ENCODE results near the gene ARHGEF26. TPM values are rescaled to one million over a fixed set of nuclear protein-coding genes. Genes with fewer than 3 reads are reported as not detected.

The ARHGEF26 gene
- polyA plus RNA-seq, 1 donor (not counting 4 experiments of a cell fraction or from before 2014, with no cell fraction given) = 2.2 TPM

DNA sequence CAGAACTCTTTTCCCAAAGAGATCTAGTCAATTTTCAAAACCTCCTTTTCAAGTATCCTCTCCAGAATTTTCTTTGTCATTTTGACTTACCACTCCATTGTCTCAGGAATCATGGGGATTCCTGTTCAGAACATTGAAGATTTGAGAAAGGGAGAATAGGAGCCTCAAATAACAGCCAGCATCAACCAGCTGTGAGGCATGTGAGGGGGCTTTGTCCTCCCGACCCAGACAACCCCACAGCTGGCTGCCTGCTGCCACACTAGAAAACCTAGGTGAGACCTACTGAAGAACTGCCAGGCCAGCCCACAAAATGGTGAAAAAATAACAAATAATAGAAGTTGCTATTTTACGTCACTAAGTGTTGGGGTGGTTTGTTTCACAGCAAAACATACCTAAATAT, 5.9 kb upstream of the ARHGEF26 start:
- Histone ChIP-seq H3K79me2 (ENCODE audit: control insufficient read depth, insufficient read depth, low read length) (no peaks in the 10 kb centered on the region), H3K27me3 (ENCODE audit: control insufficient read depth, extremely low read depth, insufficient read depth, low read length) (no peaks in the 10 kb centered on the region), H3K4me2 (ENCODE audit: control insufficient read depth, extremely low read depth, insufficient read depth, low read depth, low read length) (no peak overlapping the region), H3K27ac (ENCODE audit: control insufficient read depth, insufficient read depth, low read length) (no peak overlapping the region), H3K9me3 (ENCODE audit: control insufficient read depth, low read depth, low read length) (no peaks in the 10 kb centered on the region), H3K4me3 (ENCODE audit: control insufficient read depth in 2 of 3, extremely low read depth in 1 of 3, insufficient read depth in 2 of 3, low read depth in 1 of 3, low read length in 3 of 3) (no peak overlapping the region), H3K9ac (ENCODE audit: control insufficient read depth, extremely low read depth, insufficient read depth, low read length) (no peak overlapping the region), H4K20me1 (ENCODE audit: control insufficient read depth, extremely low read depth, insufficient read depth, low read length) (no peaks in the 10 kb centered on the region), H3K9me1 (ENCODE audit: control insufficient read depth, extremely low read depth, insufficient read depth, low read length) (no peaks in the 10 kb centered on the region), H3K36me3 (ENCODE audit: control insufficient read depth in 2 of 2, extremely low read depth in 1 of 2, insufficient read depth in 2 of 2, low read length in 2 of 2) (no peaks in the 10 kb centered on the region), H3K4me1 (ENCODE audit: control insufficient read depth, extremely low read depth, insufficient read depth, low read length) (no peaks in the 10 kb centered on the region), H2AFZ (ENCODE audit: control insufficient read depth, low read length) (no peak overlapping the region)
- TF ChIP-seq, protein P1, sequence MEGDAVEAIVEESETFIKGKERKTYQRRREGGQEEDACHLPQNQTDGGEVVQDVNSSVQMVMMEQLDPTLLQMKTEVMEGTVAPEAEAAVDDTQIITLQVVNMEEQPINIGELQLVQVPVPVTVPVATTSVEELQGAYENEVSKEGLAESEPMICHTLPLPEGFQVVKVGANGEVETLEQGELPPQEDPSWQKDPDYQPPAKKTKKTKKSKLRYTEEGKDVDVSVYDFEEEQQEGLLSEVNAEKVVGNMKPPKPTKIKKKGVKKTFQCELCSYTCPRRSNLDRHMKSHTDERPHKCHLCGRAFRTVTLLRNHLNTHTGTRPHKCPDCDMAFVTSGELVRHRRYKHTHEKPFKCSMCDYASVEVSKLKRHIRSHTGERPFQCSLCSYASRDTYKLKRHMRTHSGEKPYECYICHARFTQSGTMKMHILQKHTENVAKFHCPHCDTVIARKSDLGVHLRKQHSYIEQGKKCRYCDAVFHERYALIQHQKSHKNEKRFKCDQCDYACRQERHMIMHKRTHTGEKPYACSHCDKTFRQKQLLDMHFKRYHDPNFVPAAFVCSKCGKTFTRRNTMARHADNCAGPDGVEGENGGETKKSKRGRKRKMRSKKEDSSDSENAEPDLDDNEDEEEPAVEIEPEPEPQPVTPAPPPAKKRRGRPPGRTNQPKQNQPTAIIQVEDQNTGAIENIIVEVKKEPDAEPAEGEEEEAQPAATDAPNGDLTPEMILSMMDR (optimal IDR thresholded peaks at IDR 0.05 in 1 of 3, IDR thresholded peaks at IDR 0.05 in 1 of 3, conservative IDR thresholded peaks at IDR 0.05 in 1 of 3; ENCODE audit: extremely low read depth in 1 of 3, insufficient read depth in 2 of 3, low read length in 3 of 3) = no peak
- TF ChIP-seq EZH2 (IDR thresholded peaks at IDR 0.05; ENCODE audit: low read length) = no peak
- no peak for FAIRE-seq
- DNase-seq (ENCODE audit: low read depth, low spot score) = no peak
- dilution Hi-C loops (cut with MboI; ENCODE audit: extremely low pct_ligation_motif_present, low sequenced_read_pairs) = no loop called here

DNA sequence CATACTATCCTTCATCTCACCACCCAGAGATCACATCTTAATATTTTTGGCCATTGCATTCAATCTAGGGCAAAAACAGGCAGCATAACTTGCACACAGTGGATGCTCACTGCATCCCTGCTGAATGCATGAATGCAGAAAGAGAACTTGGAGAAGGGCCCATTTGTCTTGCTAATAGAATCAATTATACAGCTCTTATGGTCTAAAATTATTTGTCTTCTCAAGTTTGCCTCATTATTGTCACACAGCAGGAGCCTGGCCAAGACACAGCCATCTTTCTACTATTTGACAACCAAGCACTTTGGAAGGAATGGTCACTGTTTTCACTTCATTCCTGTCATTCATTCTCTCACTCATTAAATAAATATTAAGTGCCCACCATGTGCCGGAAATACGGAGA, 1.2 kb upstream of the ARHGEF26 start:
- Histone ChIP-seq H3K9me3 (ENCODE audit: control insufficient read depth, low read depth, low read length) (no peaks in the 10 kb centered on the region), H3K4me1 (ENCODE audit: control insufficient read depth, extremely low read depth, insufficient read depth, low read length) (peaks cover 15% of the 10 kb centered on the region), H3K4me3 (ENCODE audit: control insufficient read depth in 2 of 3, extremely low read depth in 1 of 3, insufficient read depth in 2 of 3, low read depth in 1 of 3, low read length in 3 of 3) (no peak overlapping the region), H4K20me1 (ENCODE audit: control insufficient read depth, extremely low read depth, insufficient read depth, low read length) (no peaks in the 10 kb centered on the region), H3K4me2 (ENCODE audit: control insufficient read depth, extremely low read depth, insufficient read depth, low read depth, low read length) (no peak overlapping the region), H3K36me3 (ENCODE audit: control insufficient read depth in 2 of 2, extremely low read depth in 1 of 2, insufficient read depth in 2 of 2, low read length in 2 of 2) (no peaks in the 10 kb centered on the region), H3K9me1 (ENCODE audit: control insufficient read depth, extremely low read depth, insufficient read depth, low read length) (no peaks in the 10 kb centered on the region), H3K9ac (ENCODE audit: control insufficient read depth, extremely low read depth, insufficient read depth, low read length) (no peak overlapping the region), H3K27me3 (ENCODE audit: control insufficient read depth, extremely low read depth, insufficient read depth, low read length) (no peaks in the 10 kb centered on the region), H2AFZ (ENCODE audit: control insufficient read depth, low read length) (no peak overlapping the region), H3K79me2 (ENCODE audit: control insufficient read depth, insufficient read depth, low read length) (peaks cover 15% of the 10 kb centered on the region), H3K27ac (ENCODE audit: control insufficient read depth, insufficient read depth, low read length) (no peak overlapping the region)
- dilution Hi-C loops (cut with MboI; ENCODE audit: extremely low pct_ligation_motif_present, low sequenced_read_pairs) = no loop called here
- no peak for FAIRE-seq
- TF ChIP-seq, protein P1 (optimal IDR thresholded peaks at IDR 0.05 in 1 of 3, IDR thresholded peaks at IDR 0.05 in 1 of 3, conservative IDR thresholded peaks at IDR 0.05 in 1 of 3; ENCODE audit: extremely low read depth in 1 of 3, insufficient read depth in 2 of 3, low read length in 3 of 3) = no peak
- no peak for TF ChIP-seq EZH2 (IDR thresholded peaks at IDR 0.05; ENCODE audit: low read length)
- no peak for DNase-seq (ENCODE audit: low read depth, low spot score)

Measured in keratinocyte (primary cell).